ENCODE results near the gene HCFC1R1. TPM values are rescaled to one million over a fixed set of nuclear protein-coding genes. Genes with fewer than 3 reads are reported as not detected.

HCFC1R1 gene
- total RNA-seq, 1 experiment from 2014 or later: 46.6 TPM

DNA sequence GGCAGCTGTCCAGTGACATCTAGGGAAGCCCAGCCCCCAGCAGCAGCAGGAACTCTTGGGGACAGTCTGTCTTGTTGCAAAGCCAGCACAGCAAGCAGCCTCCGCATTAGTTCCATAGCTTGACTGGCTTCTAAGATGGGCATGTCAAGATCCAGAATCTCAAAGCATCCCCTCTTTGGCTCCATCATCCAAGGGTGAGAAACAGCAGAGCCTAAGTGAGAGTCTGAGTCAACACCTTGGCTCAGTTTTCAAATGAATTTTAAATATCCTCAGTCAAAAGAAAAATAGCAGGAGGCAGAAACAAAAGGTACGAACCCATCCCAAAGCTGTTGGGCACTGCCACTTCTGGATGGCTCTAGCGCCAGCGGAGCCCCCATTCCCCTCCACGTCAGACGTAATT, 8.8 kb downstream of the HCFC1R1 start:
- H3K36me3 ChIP-seq (ENCODE audit: insufficient read depth, low read length, poor library complexity, severe bottlenecking): no peaks in the 10 kb centered on the region
- TF ChIP-seq CTCF (conservative IDR thresholded peaks at IDR 0.05; ENCODE audit: low read depth, low read length) (no peak), EZH2 (IDR thresholded peaks at IDR 0.05; ENCODE audit: borderline replicate concordance, low read depth, low read length, poor library complexity, severe bottlenecking) (no peak)
- no peaks in the 10 kb centered on the region for H3K9me3 ChIP-seq (ENCODE audit: low read depth, low read length, poor library complexity, severe bottlenecking)
- DNase-seq (ENCODE audit: low spot score): no peak
- H3K4me1 ChIP-seq (ENCODE audit: insufficient read depth, low read length, poor library complexity, severe bottlenecking): peaks cover 8% of the 10 kb centered on the region
- H3K27ac ChIP-seq (ENCODE audit: low read depth, low read length, poor library complexity, severe bottlenecking): no peak overlapping the region
- intact Hi-C loops (cut with micrococcal nuclease; ENCODE audit: unreplicated experiment): no loop called here
- ChIA-PET POLR2A (ENCODE audit: low non-redundant PET) (no interaction called here), CTCF (no interaction called here)
- no TSS peak for BruUV-seq (replicated peaks)
- H3K27me3 ChIP-seq (replicated peaks; ENCODE audit: insufficient read depth, low read depth, low read length, poor library complexity): peaks cover 41% of the 10 kb centered on the region
- H3K4me3 ChIP-seq (ENCODE audit: low read depth, low read length, poor library complexity, severe bottlenecking): no peak overlapping the region

DNA sequence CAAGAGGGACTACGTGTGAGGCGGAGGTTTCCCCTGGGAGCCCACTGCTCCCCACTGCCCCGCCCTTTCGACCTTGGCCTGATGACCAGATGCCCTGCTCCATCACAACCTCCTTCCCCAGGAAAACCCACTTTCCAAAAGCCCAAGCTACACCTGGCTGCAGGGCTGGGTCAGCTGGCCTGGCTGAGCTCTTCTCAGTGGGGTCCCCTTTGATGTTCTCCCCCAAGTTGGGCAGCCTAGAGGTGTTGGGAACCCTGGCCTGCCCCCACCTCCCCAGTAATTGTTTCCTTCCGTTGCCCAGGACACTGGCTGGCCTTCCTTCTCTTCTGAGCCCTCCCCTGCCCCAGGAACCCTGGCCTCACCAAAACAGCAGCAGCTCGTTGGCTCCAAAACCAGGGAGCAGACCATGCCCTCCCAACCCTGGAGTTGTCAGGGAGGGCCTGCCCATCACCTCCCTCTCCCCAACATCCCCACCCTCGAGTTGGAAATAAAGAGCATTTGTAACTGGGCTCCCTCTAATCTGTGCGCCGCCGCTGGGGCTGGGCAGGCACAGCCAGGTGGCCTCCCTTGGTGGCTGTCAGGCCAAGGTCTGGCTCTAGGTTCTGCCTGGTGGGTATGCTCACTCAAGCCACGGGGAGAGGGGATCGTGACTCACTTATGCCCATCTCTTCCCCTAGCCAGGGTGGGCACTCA, 9.6 kb downstream of the HCFC1R1 start:
- TF ChIP-seq EZH2 (IDR thresholded peaks at IDR 0.05; ENCODE audit: borderline replicate concordance, low read depth, low read length, poor library complexity, severe bottlenecking) (no peak), CTCF (conservative IDR thresholded peaks at IDR 0.05; ENCODE audit: low read depth, low read length) (no peak)
- Histone ChIP-seq H3K4me1 (ENCODE audit: insufficient read depth, low read length, poor library complexity, severe bottlenecking) (peaks cover 8% of the 10 kb centered on the region), H3K9me3 (ENCODE audit: low read depth, low read length, poor library complexity, severe bottlenecking) (no peaks in the 10 kb centered on the region), H3K27ac (ENCODE audit: low read depth, low read length, poor library complexity, severe bottlenecking) (no peak overlapping the region), H3K4me3 (ENCODE audit: low read depth, low read length, poor library complexity, severe bottlenecking) (no peak overlapping the region), H3K36me3 (ENCODE audit: insufficient read depth, low read length, poor library complexity, severe bottlenecking) (no peaks in the 10 kb centered on the region), H3K27me3 (replicated peaks; ENCODE audit: insufficient read depth, low read depth, low read length, poor library complexity) (peaks cover 46% of the 10 kb centered on the region)
- intact Hi-C loops (cut with micrococcal nuclease; ENCODE audit: unreplicated experiment): no loop called here
- POLR2A ChIA-PET (ENCODE audit: low non-redundant PET): no interaction called here
- BruUV-seq (replicated peaks): no TSS peak
- CTCF ChIA-PET: no interaction called here
- DNase-seq (ENCODE audit: low spot score): no peak

DNA sequence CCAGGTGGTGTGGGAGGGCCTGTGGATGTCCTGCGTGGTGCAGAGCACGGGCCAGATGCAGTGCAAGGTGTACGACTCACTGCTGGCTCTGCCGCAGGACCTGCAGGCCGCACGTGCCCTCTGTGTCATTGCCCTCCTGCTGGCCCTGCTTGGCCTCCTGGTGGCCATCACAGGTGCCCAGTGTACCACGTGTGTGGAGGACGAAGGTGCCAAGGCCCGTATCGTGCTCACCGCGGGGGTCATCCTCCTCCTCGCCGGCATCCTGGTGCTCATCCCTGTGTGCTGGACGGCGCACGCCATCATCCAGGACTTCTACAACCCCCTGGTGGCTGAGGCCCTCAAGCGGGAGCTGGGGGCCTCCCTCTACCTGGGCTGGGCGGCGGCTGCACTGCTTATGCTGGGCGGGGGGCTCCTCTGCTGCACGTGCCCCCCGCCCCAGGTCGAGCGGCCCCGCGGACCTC, 10.2 kb downstream of the HCFC1R1 start:
- Histone ChIP-seq H3K9me3 (ENCODE audit: low read depth, low read length, poor library complexity, severe bottlenecking) (no peaks in the 10 kb centered on the region), H3K27me3 (replicated peaks; ENCODE audit: insufficient read depth, low read depth, low read length, poor library complexity) (peaks cover 50% of the 10 kb centered on the region), H3K27ac (ENCODE audit: low read depth, low read length, poor library complexity, severe bottlenecking) (no peak overlapping the region), H3K4me3 (ENCODE audit: low read depth, low read length, poor library complexity, severe bottlenecking) (no peak overlapping the region), H3K36me3 (ENCODE audit: insufficient read depth, low read length, poor library complexity, severe bottlenecking) (no peaks in the 10 kb centered on the region), H3K4me1 (ENCODE audit: insufficient read depth, low read length, poor library complexity, severe bottlenecking) (peaks cover 5% of the 10 kb centered on the region)
- POLR2A ChIA-PET (ENCODE audit: low non-redundant PET): no interaction called here
- no peak for TF ChIP-seq EZH2 (IDR thresholded peaks at IDR 0.05; ENCODE audit: borderline replicate concordance, low read depth, low read length, poor library complexity, severe bottlenecking)
- intact Hi-C loops (cut with micrococcal nuclease; ENCODE audit: unreplicated experiment): no loop called here
- no peak for DNase-seq (ENCODE audit: low spot score)
- no TSS peak for BruUV-seq (replicated peaks)
- CTCF ChIA-PET: no interaction called here

All from A673 (cell line).